Endometrial microvascular endothelial cells (primary cell): ENCODE measurements around the gene RBFOX2. TPM values are rescaled to one million over a fixed set of nuclear protein-coding genes. Genes with fewer than 3 reads are reported as not detected.

ENCODE experiments used
- in situ Hi-C: cut with HindIII; loops from 2 replicates; pipeline ENCODE4 v1.10.0; 2017; ENCODE audit warnings: low sequenced_read_pairs, low pct_unique_long_range_greater_than_20kb; ENCODE audit errors: inconsistent ontology term
- total RNA-seq: library from RNA; depleted of rRNA; stranded (reverse); fragments of >200 nt; gene quantifications from one replicate; pipeline ENCODE4 v1.2.3, GENCODE V29; 2015; ENCODE audit errors: inconsistent ontology term

Gene RBFOX2
- total RNA-seq, 1 donor from 2014 or later, result 80.5 TPM

DNA sequence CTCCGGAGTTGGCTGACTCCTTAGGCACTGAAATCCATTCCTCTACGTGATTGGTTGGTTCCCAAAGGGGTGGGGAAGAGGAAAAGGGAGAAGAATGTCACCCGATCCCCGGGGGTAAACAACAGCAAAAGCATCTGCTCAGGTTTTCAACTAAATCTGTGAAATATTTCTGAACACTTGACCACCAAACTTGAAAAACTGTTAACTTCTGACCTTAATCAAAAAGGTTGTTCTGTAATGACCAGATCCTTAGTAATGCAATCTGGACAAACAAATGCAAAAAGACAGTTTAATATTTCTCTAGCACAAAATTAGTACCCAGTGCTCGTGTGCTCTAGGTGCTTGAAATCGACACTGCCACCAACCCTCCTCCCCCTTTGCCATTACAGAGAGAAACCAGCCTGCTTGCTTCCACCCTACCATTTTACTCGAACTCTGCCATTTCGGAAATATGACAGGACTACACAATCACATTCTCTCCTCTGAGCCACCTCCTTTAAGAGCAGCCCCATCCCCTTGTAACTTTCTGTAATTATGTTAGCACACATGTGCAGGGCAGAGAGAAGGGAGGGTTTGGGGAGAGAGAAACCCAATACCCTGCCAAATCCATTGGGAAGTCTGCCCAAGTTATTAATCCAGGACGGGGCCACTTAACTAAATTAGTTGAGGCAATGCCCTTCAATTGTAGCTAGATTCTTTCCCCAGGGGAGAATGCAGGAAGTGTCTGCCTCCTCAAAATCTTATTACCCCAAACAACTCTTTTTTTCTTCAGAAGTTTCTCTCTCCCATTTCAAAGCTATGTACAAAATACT, 113.8 kb downstream of the RBFOX2 start:
- in situ Hi-C loops, result no loop called here

DNA sequence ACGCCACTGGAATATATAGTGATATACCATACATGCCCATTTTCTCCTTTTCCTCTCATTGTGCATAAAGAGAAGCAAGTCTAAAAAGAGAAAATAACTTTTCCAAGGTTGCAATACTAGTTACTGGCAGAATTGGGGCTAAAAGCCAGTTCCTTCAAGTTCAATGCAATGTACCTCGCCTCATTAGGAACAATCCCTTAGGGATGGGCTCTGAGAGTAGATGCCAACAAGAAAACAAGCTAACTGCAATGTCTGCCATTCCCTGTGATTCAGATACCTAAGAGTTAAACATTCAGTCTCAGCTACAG, 114.3 kb downstream of the RBFOX2 start:
- in situ Hi-C loops, result no loop called here

DNA sequence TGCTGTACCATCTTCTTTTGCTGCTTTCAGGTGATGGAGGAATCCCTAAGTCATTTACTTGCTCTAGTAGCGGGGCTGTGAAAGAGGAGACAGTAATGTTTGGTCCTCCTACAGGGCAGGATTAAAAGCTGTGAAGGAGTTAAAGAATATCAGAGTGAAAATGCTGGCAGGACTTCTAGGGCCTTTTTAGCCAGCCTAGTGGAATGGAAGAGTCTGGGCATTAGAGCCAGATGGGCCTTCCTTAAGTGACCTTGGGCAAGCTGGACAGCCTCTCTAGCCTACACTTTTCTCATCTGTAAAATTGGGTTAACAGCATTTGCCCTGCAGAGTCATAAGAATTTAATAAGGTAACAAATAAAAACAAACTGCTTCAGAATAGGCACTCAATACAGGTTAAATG, 114.7 kb downstream of the RBFOX2 start:
- in situ Hi-C loops, result no loop called here

DNA sequence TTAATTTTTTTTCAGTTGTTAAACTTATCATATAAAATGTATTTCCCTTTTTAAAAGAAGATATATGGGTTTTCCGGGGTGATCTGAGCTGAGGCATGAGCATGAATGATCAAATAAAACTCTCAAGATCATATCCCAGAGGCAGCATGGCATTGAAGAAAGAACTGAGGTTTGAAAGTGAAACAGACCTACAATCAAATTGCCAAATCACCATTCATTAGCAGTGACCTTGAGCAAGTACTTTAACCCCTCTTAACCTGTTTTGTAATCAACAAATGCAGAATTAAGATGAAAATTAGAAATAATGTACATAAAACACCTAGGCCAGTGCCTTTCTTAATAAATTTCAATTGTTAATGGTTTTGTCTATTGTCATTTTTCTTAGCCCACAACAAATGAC, 116.0 kb downstream of the RBFOX2 start:
- in situ Hi-C loops, result no loop called here

DNA sequence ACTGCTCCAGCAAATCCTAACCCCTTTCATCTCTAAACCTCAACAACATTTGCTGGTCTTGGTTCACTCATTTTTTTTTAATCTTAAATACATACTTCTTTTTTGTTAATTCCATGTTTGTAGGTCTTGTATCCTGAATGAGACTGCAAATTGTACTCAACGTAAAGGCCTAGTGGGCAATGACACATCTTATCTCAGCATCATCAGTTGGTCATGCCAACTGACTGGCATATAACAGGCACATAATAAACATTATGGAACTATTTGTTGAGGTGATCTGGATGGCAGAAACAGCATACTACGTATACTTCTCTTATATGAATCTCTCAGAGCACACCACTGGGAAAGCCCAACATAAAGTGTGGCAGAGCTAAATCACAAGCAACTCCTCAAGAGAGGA, 116.7 kb downstream of the RBFOX2 start:
- in situ Hi-C loops, result no loop called here

DNA sequence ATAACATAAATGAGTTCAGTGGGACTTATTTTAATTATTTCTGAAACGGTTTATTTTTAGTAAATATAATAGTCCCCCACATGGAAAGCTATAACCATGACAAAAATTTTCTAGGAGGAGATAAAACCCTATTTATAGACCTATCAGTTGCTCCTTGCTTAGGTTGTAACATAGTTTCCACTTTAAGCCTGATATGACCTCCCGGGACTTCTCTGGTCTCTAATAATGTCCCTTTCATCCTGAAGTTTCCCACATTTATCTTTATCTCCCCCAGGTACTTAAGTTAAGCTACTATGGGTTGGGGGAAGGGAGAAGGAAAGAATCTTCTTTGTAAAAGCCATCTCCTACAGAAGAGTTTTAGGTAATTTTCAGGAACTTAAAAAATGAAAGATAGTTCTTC, 117.7 kb downstream of the RBFOX2 start:
- in situ Hi-C loops, result no loop called here

DNA sequence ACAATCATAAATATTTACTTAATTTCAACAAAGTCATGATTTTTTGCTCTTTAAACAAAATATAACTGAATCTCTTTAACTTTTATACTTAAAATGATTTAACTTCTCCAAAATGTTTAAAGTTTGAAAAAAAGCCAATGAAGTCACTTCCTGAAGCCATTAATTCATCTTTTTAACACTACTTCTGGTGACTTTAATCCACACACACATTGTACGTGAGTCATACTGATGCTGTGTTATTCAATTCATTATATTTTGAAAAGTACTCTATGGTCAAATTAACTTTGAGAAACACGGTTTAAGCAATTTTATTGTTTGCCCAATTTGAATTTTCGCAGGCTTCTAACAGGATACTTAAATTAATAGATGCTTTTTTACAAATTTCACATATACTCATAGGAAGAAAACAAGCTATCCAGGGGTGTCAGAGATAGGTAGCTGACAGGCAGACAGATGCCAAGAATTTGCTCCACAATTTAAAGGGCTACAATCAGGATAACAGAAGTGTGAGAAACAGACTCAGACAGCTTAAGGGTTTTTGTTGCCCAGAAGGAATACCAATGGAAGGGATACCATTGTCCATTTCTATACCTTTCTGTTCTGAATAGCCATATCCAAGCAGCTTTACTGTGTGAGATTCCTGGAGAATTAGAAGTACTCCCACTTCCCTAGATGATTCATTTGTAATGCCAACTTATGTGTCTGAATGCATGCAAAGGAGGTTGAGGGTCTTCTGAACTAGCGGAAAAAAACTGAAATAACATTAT, 118.4 kb downstream of the RBFOX2 start:
- in situ Hi-C loops, result no loop called here

DNA sequence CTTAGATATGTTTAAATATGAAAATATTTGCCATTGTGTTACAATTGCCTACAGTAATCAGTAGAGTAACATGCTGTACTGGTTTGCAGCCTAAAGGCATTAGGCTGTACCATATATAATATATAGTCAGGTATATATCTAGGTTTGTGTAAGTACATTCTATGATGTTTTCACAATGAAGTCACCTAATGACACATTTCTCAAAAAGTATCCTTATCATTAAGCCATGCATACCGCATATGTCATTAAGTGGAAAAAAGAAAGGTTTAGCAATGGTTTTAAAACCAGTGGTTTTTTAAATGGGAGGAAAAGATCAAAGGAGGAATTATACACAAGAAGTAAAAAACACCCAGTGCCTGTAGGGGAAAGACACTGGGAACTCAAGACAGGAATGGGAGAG, 122.7 kb downstream of the RBFOX2 start:
- in situ Hi-C loops, result no loop called here

DNA sequence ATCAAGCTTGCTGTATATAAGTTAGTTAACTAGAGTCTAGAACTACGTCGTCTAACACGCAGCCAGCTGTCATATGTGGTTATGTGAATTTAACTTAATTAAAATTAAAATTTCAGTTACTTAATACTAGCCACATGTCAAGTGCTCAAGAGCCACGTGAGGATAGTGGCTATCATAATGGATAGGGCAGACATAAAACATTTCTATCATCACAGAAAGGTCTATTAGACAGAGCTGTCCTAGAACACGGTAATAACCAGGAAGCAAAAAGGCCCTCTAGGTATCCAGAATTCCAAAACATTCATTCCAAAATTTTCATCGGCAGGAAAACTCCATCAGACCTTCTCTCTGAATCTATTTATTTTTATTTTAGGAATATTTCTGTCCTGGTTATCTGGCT, 123.9 kb downstream of the RBFOX2 start:
- in situ Hi-C loops, result no loop called here

DNA sequence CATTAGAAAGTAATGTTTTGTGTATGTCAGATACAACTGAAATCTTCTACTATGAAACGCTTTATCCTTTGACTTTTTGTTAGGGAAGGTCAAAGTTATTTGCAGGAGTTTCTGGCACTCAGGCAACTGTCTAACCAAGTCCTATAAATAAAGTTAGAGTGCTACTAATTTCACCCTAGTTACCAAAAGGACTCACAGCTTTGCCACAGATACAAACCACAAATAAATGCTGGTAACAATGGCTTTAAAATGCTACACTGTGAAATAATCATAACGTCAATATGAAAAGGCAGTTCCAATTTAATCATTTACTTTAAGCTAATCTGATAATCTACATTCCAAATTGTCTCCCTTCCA, 124.3 kb downstream of the RBFOX2 start:
- in situ Hi-C loops, result no loop called here

DNA sequence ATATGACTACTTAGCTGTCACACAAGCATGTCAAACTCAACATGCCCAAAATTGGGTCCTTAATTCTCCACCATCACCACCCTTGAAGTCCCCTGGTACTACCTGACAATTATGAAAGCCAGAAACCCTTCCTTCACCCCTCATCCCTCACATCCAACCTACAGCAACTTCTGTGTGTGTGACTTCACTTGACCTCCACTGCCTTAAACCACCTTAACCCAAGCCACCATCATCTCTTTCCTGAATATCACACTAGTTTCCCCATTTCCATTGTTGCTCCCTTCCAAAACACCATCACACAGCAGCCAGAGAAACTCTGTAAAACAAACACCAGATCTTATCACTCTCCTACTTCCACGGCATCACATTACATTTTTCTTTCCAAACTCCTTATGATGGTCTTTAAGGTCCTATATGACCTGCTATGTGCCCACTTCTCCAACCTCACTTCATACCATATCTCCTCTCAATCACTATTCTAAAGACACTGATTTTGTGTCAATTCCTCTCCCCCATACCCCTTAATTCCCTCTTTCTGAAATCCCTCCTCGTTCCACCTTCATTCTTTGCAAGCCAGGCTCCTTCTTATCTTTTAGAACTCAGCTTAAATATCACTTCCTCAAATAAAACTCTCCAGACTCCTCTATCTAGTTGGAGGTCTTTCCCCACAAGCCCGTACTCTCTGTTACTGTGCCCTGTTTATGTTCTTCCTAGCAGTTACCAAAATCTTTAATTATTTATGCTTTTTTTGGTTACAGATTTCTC, 124.9 kb downstream of the RBFOX2 start:
- in situ Hi-C loops, result no loop called here

DNA sequence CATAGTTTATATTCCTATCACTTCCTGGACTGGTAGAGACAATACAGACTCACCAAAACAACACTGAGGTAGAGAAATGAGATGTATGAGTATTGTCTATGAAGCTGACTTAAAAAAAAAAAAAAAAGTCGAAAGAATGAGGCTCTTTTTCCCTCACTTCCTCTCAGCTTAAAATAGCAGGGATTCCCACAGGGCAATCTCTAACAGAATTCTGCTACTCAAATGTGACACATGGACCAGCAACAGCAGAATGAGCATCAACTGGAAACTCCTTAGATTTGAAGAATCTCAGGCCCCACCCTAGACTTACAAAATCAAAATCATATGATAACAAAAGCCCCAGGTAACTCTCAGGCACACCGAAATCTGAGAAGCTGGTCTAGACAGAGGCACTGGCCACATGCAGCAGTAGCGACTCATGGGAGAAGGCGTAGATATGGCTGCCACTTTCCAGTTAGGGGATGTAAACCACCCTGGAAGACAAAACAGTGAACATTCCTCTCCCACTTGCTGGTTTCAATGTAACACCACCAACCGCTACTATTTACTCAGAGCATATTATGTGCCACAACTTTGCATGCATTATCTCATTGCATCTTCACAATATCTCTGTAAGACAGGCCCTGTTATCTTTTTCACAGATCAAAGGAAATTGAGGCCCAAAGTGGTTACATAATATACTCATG, 128.0 kb downstream of the RBFOX2 start:
- in situ Hi-C loops, result no loop called here

DNA sequence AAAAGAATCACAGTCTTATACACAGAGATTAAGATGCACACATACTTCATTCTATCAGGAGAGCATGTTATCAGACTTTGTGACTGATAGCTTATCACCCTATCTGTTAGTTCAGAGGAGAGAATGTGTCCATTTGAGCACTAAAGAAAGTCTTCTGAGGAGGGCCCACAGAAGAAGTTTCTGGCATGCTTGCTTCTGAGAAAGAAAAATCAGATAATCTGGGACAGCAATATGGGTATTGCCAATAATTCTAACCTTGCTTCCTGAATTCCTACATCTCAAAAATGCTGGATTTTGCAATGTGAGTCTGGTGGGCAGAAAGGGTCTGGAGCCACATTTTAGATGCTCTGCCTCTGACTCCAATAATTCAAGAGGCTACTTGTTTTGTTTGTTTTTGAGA, 128.9 kb downstream of the RBFOX2 start:
- in situ Hi-C loops, result no loop called here

DNA sequence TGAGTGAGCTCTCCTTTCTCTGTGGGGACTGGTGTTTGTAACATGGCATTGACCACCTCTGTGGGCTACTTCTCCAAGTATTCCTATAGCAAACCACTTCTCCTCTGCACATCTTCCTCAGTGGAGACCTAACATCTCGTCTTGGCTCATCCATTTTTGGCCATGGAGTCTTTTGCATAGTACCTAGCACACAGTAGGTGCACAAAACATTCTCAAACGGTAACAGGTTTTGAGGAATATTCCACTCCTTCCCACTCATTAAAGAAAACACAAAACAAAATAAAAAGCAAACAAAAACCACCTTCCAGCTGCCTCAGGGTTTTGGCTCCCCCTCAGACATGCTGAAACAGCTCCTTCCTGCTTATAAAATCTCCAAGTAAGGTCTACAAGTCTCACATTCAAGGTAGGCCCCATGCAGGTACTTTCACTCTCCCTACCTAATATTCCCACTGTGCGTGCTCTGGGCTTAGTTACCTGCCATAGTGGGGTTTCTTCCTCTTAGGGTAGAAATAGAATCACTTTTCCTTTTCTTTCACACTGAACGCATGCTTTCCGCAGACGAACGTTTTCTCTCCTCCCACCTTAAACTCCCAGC, 132.4 kb downstream of the RBFOX2 start:
- in situ Hi-C loops, result no loop called here

DNA sequence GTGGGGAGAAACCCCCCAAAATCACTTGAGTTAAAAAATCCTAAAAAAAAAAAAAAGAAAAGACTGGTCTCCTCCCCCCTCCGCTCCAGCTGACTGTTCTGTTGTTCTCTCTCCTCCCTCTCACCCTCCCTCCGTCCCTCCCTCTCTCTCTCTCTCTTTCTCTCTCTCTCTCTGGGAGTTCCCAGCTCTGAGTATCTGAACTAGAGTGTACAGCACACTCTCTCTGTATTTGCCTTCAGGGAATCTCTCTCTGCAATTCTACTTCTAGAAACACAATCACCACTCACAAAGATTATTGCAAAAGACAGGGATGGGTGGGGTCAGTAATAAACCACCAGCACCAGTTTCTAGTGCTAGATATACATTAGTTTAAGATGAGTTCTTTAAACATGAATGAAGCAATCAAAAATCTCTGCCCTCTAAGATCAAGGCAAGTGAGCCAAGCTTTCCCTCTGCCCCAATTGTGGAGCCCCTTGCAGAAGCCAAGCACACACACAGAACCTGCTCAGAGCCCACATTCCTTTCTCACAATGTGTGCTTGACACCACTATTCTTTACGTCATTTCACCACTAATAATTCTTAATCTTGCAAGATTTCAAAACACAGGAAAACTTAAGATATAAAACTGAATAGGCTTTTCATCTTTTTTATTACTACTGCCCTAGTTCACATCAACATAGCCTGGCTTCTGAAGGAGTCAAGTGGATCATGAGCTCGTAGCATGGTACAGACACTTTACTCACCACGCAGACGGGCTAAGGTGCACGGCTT, 133.5 kb downstream of the RBFOX2 start:
- in situ Hi-C loops, result no loop called here

DNA sequence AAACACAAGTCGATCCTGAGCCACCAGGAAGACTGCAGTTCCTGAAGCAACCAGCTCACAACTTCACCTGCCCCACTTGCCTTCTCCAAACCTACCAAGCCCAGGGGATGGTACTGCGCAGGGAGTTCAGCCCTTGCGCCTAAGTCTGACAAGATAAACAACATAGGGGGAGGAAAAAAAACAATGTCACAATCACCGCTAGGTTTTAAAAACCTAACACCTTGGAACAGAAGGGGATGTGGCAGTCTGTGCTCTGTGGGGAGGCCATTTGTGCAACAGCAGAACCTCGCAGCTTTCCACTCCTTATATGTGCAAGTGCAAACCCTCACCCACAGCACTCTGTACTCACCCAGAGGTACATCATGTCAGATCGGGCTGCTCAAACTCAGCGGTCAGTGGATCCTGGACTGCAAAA, 134.2 kb downstream of the RBFOX2 start:
- in situ Hi-C loops, result no loop called here

DNA sequence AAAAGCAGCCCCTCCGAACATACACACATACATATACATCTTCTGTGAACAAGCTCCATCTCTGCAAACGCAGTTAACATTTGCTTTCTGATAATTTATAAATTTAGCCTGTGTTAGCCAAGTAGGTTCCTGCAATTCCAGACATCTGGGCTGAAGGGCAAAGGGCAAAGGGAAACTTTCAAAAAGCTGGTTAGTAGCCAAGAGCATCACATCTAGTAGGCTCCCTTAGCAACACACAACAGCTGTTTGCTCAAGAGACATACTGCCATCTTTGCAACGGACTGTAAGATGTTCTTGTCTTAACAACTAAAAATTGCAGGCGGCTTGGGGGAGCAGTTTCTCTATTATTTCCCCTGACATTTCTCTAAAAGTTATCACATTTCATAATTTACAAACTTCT, 134.9 kb downstream of the RBFOX2 start:
- in situ Hi-C loops, result no loop called here

DNA sequence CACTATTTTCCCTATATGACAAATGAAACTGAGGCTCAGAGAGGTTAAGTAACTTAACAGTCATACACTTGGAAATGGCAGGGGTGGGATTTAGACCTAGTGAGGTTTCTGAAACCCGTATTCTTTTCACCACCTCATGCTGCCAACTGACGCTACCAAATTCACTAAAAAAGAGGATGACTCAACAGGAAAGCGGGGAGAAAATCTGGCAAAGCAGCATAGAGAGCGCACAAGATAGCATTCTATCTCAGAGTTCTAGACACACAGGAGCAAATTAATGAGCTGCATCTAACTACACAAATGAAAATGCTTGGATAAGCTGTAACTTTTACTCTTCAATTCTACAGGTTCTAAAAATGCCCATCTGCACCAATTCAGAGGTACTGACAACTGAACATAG, 136.4 kb downstream of the RBFOX2 start:
- in situ Hi-C loops, result no loop called here
